ENCODE measurements around the gene ZNF333. TPM values are rescaled to one million over a fixed set of nuclear protein-coding genes. Genes with fewer than 3 reads are reported as not detected.
"Not testable (repeated sequence)": the region's sequence is repeated elsewhere in the genome, so short reads cannot be mapped to it uniquely, and the experiment has no call there.

The ZNF333 gene
- total and polyA plus RNA-seq, 2 donors from 2014 or later: 4.1 to 20.8 TPM

- Histone ChIP-seq H3K36me3 (ENCODE audit: control insufficient read depth in 2 of 3, insufficient read depth in 3 of 3, low read length in 3 of 3) (no peaks in the 10 kb centered on the region), H3K4me3 (ENCODE audit: low read length in 3 of 3) (no peak overlapping the region), H3K27me3 (ENCODE audit: control insufficient read depth, insufficient read depth, low read length) (no peaks in the 10 kb centered on the region), H3K4me1 (ENCODE audit: control insufficient read depth in 2 of 3, insufficient read depth in 2 of 3, low read depth in 1 of 3, low read length in 3 of 3) (no peaks in the 10 kb centered on the region), H3K9ac (ENCODE audit: low read length in 3 of 3) (no peak overlapping the region), H3K27ac (ENCODE audit: low read depth in 2 of 2, low read length in 2 of 2) (no peak overlapping the region), H3K9me3 (ENCODE audit: control insufficient read depth in 2 of 3, insufficient read depth in 1 of 3, low read length in 3 of 3) (no peaks in the 10 kb centered on the region)
- intact Hi-C loops (cut with DNase I): no loop called here
- FAIRE-seq: no peak
- no peak for TF ChIP-seq CTCF (IDR thresholded peaks at IDR 0.05; ENCODE audit: borderline replicate concordance, extremely low read depth, insufficient read depth)
- no peak for DNase-seq
These were observed 89.3 kb downstream of the ZNF333 start for GRCh38 chr19:14779151-14779550.

- H3K27me3 ChIP-seq (ENCODE audit: control insufficient read depth, insufficient read depth, low read length); H3K9ac ChIP-seq (ENCODE audit: low read length in 3 of 3); H3K4me1 ChIP-seq (ENCODE audit: control insufficient read depth in 2 of 3, insufficient read depth in 2 of 3, low read depth in 1 of 3, low read length in 3 of 3); H3K4me3 ChIP-seq (ENCODE audit: low read length in 3 of 3); FAIRE-seq; H3K9me3 ChIP-seq (ENCODE audit: control insufficient read depth in 2 of 3, insufficient read depth in 1 of 3, low read length in 3 of 3); intact Hi-C loops (cut with DNase I); H3K36me3 ChIP-seq (ENCODE audit: control insufficient read depth in 2 of 3, insufficient read depth in 3 of 3, low read length in 3 of 3); H3K27ac ChIP-seq (ENCODE audit: low read depth in 2 of 2, low read length in 2 of 2): not testable (repeated sequence)
- DNase-seq: peak in 1 of 5 donors; percentile 21
These were observed 90.9 kb downstream of the ZNF333 start for GRCh38 chr19:14780622-14781225.

GRCh38 chr19:14781713-14782536 is 92.1 kb downstream of the ZNF333 start:
- intact Hi-C loops (cut with DNase I); H3K27me3 ChIP-seq (ENCODE audit: control insufficient read depth, insufficient read depth, low read length); FAIRE-seq: not testable (repeated sequence)

GRCh38 chr19:14782626-14783409 is 93.0 kb downstream of the ZNF333 start:
- DNase-seq (no peak), FAIRE-seq (no peak)
- TF ChIP-seq CTCF (IDR thresholded peaks at IDR 0.05; ENCODE audit: borderline replicate concordance, extremely low read depth, insufficient read depth): no peak
- Histone ChIP-seq H3K36me3 (ENCODE audit: control insufficient read depth in 2 of 3, insufficient read depth in 3 of 3, low read length in 3 of 3) (no peaks in the 10 kb centered on the region), H3K4me1 (ENCODE audit: control insufficient read depth in 2 of 3, insufficient read depth in 2 of 3, low read depth in 1 of 3, low read length in 3 of 3) (no peaks in the 10 kb centered on the region), H3K4me3 (ENCODE audit: low read length in 3 of 3) (no peak overlapping the region), H3K9ac (ENCODE audit: low read length in 3 of 3) (no peak overlapping the region), H3K27me3 (ENCODE audit: control insufficient read depth, insufficient read depth, low read length) (no peaks in the 10 kb centered on the region), H3K9me3 (ENCODE audit: control insufficient read depth in 2 of 3, insufficient read depth in 1 of 3, low read length in 3 of 3) (no peaks in the 10 kb centered on the region), H3K27ac (ENCODE audit: low read depth in 2 of 2, low read length in 2 of 2) (no peak overlapping the region)
- intact Hi-C loops (cut with DNase I): no loop called here

More at GRCh38 chr19:14781713-14782536, 92.1 kb downstream of the ZNF333 start:
- not testable (repeated sequence) for H3K4me3 ChIP-seq (ENCODE audit: low read length in 3 of 3); H3K4me1 ChIP-seq (ENCODE audit: control insufficient read depth in 2 of 3, insufficient read depth in 2 of 3, low read depth in 1 of 3, low read length in 3 of 3); H3K9me3 ChIP-seq (ENCODE audit: control insufficient read depth in 2 of 3, insufficient read depth in 1 of 3, low read length in 3 of 3); H3K9ac ChIP-seq (ENCODE audit: low read length in 3 of 3); H3K36me3 ChIP-seq (ENCODE audit: control insufficient read depth in 2 of 3, insufficient read depth in 3 of 3, low read length in 3 of 3); H3K27ac ChIP-seq (ENCODE audit: low read depth in 2 of 2, low read length in 2 of 2)
- peak in 1 of 5 donors; percentile 18 for DNase-seq

Other genes with a start within 250 kb of the ZNF333 start
- 19.0 TPM for gene PTGER1, start 214.7 kb upstream of the ZNF333 start, total RNA-seq
- gene PTGER1, start 214.7 kb upstream of the ZNF333 start, polyA plus RNA-seq (ENCODE audit: insufficient read depth, low read depth, low replicate concordance): 14.3 TPM
- 94.6 TPM for gene GIPC1, start 193.9 kb upstream of the ZNF333 start, total RNA-seq
- 137 TPM for gene GIPC1, start 193.9 kb upstream of the ZNF333 start, polyA plus RNA-seq (ENCODE audit: insufficient read depth, low read depth, low replicate concordance)
- 77.9 TPM for gene DNAJB1, start 171.7 kb upstream of the ZNF333 start, total RNA-seq
- 122 TPM for gene DNAJB1, start 171.7 kb upstream of the ZNF333 start, polyA plus RNA-seq (ENCODE audit: insufficient read depth, low read depth, low replicate concordance)
- gene TECR, start 160.5 kb upstream of the ZNF333 start, total RNA-seq: 132 TPM
- 280 TPM for gene TECR, start 160.5 kb upstream of the ZNF333 start, polyA plus RNA-seq (ENCODE audit: insufficient read depth, low read depth, low replicate concordance)
- gene NDUFB7, start 118.0 kb upstream of the ZNF333 start, total RNA-seq: 146 TPM
- 894 TPM for gene NDUFB7, start 118.0 kb upstream of the ZNF333 start, polyA plus RNA-seq (ENCODE audit: insufficient read depth, low read depth, low replicate concordance)
- 0.76 TPM for gene CLEC17A, start 107.0 kb upstream of the ZNF333 start, total RNA-seq
- gene CLEC17A, start 107.0 kb upstream of the ZNF333 start, polyA plus RNA-seq (ENCODE audit: insufficient read depth, low read depth, low replicate concordance): not detected
- gene ADGRE3, start 15.2 kb upstream of the ZNF333 start, total RNA-seq: 0.25 TPM
- not detected for gene ADGRE3, start 15.2 kb upstream of the ZNF333 start, polyA plus RNA-seq (ENCODE audit: insufficient read depth, low read depth, low replicate concordance)
- 10.4 TPM for gene ADGRE2, start 88.5 kb downstream of the ZNF333 start, total RNA-seq
- 0.15 TPM for gene ADGRE2, start 88.5 kb downstream of the ZNF333 start, polyA plus RNA-seq (ENCODE audit: insufficient read depth, low read depth, low replicate concordance)
- not detected for gene OR7A5, start 145.1 kb downstream of the ZNF333 start, total RNA-seq
- not detected for gene OR7A5, start 145.1 kb downstream of the ZNF333 start, polyA plus RNA-seq (ENCODE audit: insufficient read depth, low read depth, low replicate concordance)
- 0.19 TPM for gene OR7C1, start 145.1 kb downstream of the ZNF333 start, total RNA-seq
- gene OR7C1, start 145.1 kb downstream of the ZNF333 start, polyA plus RNA-seq (ENCODE audit: insufficient read depth, low read depth, low replicate concordance): not detected
- gene OR7A10, start 158.9 kb downstream of the ZNF333 start, total RNA-seq: not detected
- not detected for gene OR7A10, start 158.9 kb downstream of the ZNF333 start, polyA plus RNA-seq (ENCODE audit: insufficient read depth, low read depth, low replicate concordance)
- gene OR7A17, start 196.1 kb downstream of the ZNF333 start, total RNA-seq: not detected
- gene OR7A17, start 196.1 kb downstream of the ZNF333 start, polyA plus RNA-seq (ENCODE audit: insufficient read depth, low read depth, low replicate concordance): not detected